ENCODE results near the gene CAMKV.
"Not testable (repeated sequence)": the region's sequence is repeated elsewhere in the genome, so short reads cannot be mapped to it uniquely, and the experiment has no call there.

The CAMKV gene

GRCh38 chr3:49869525-49870126 lies at the start of gene CAMKV:
Gene CAMKV, minus strand, starts transcription at chr3:49869906. Its CDS starts 7,518 bp downstream, at chr3:49862388.
- DNase-seq (ENCODE audit: low read depth in 2 of 2, low spot score in 1 of 2), result no peak

- DNase-seq (ENCODE audit: low read depth in 2 of 2, low spot score in 1 of 2), result not testable (repeated sequence)
Observed at GRCh38 chr3:49917806-49918590, 48.3 kb upstream of the CAMKV start.

GRCh38 chr3:49916686-49917085 lies 47.0 kb upstream of the CAMKV start:
- no peak for DNase-seq (ENCODE audit: low read depth in 2 of 2, low spot score in 1 of 2)

- no peak for DNase-seq (ENCODE audit: low read depth in 2 of 2, low spot score in 1 of 2)
Observed at GRCh38 chr3:49914906-49915305, 45.2 kb upstream of the CAMKV start.

- no peak for DNase-seq (ENCODE audit: low read depth in 2 of 2, low spot score in 1 of 2)
Observed at GRCh38 chr3:49912881-49913281, 43.2 kb upstream of the CAMKV start.

- DNase-seq (ENCODE audit: low read depth in 2 of 2, low spot score in 1 of 2), result no peak
Observed at GRCh38 chr3:49911611-49912010, 41.9 kb upstream of the CAMKV start.

GRCh38 chr3:49911124-49911420 lies 41.4 kb upstream of the CAMKV start:
- no peak for DNase-seq (ENCODE audit: low read depth in 2 of 2, low spot score in 1 of 2)

- DNase-seq (ENCODE audit: low read depth in 2 of 2, low spot score in 1 of 2), result no peak
Observed at GRCh38 chr3:49910409-49911123, 40.9 kb upstream of the CAMKV start.

- no peak for DNase-seq (ENCODE audit: low read depth in 2 of 2, low spot score in 1 of 2)
Observed at GRCh38 chr3:49908373-49909199, 38.9 kb upstream of the CAMKV start.

- DNase-seq (ENCODE audit: low read depth in 2 of 2, low spot score in 1 of 2), result peak in 1 of 2 donors; percentile 19
Observed at GRCh38 chr3:49906073-49906743, 36.5 kb upstream of the CAMKV start.

- DNase-seq (ENCODE audit: low read depth in 2 of 2, low spot score in 1 of 2), result not testable (repeated sequence)
Observed at GRCh38 chr3:49904448-49904847, 34.7 kb upstream of the CAMKV start.

GRCh38 chr3:49903451-49904424 lies 34.0 kb upstream of the CAMKV start, which contains the start of gene MST1R:
Gene MST1R, minus strand, starts transcription at chr3:49903873. Its CDS starts 264 bp downstream, at chr3:49903609.
- peak; percentile 26 to 41 for DNase-seq (ENCODE audit: low read depth in 2 of 2, low spot score in 1 of 2)

GRCh38 chr3:49902511-49903345 lies 33.0 kb upstream of the CAMKV start:
- no peak for DNase-seq (ENCODE audit: low read depth in 2 of 2, low spot score in 1 of 2)

- DNase-seq (ENCODE audit: low read depth in 2 of 2, low spot score in 1 of 2), result no peak
Observed at GRCh38 chr3:49901366-49902339, 31.9 kb upstream of the CAMKV start.

- no peak for DNase-seq (ENCODE audit: low read depth in 2 of 2, low spot score in 1 of 2)
Observed at GRCh38 chr3:49900491-49901153, 30.9 kb upstream of the CAMKV start.

GRCh38 chr3:49899815-49900214 lies 30.1 kb upstream of the CAMKV start:
- no peak for DNase-seq (ENCODE audit: low read depth in 2 of 2, low spot score in 1 of 2)

GRCh38 chr3:49898991-49899390 lies 29.3 kb upstream of the CAMKV start:
- no peak for DNase-seq (ENCODE audit: low read depth in 2 of 2, low spot score in 1 of 2)

Data from stimulated activated CD8-positive, alpha-beta memory T cell treated with anti-CD3 and anti-CD28 coated beads, Interleukin-4, amount 100 ng/mL, for 4 hours (primary cell).